ENCODE data around the gene DNASE1L3. TPM values are rescaled to one million over a fixed set of nuclear protein-coding genes. Genes with fewer than 3 reads are reported as not detected.

Gene DNASE1L3
- total and polyA plus RNA-seq, 2 experiments from 2014 or later, result not detected

DNA sequence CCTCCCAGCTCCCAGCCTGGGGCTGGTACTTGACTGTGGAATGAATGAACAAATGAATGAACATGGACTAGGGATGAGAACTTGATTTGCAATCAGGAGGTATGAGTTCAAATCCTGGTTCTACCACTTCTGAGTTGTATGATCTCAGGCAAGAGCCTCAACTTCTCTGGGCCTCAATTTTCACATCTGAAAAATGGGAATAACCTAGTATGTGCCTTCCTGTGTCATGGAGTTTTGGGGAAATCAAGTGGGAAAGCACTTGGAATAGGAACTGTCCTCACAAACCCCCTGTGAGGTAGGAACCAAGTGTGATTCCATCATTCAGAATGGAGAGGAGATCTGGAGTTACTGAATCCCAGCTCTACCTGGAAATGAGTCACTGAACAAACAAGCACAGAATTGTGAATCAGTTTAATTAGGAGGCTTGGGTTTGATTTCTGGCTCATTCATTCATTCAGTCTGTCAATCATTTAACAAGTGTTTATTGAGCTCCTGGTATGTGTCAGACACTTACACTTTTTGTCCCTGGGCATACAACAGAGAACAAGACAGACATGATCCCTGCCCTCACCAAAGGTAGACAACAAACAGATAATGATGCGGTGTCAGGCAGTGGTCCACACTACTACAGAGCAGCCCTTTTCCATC is 29.7 kb downstream of the DNASE1L3 start:
- no peak overlapping the region for H3K4me3 ChIP-seq
- H3K27me3 ChIP-seq (ENCODE audit: insufficient read depth), result no peaks in the 10 kb centered on the region
- Mint-ChIP-seq H3K4me3 (no peak overlapping the region), H3K36me3 (ENCODE audit: low read depth) (no peaks in the 10 kb centered on the region), H3K27ac (no peak overlapping the region), H3K27me3 (ENCODE audit: insufficient read depth, low read depth, poor library complexity) (peaks cover 7% of the 10 kb centered on the region), H3K4me1 (0 out of 3 replicates have a peak, but pooled peaks cover 5% of the 10 kb centered on the region), H3K9me3 (no peaks in the 10 kb centered on the region; the same call in 2 of the 3 replicates)
- no peaks in the 10 kb centered on the region for H3K79me2 ChIP-seq (replicated peaks; ENCODE audit: insufficient read depth)
- peaks cover 1% of the 10 kb centered on the region; the same call in 1 of the 2 replicates for H3K4me1 ChIP-seq (ENCODE audit: insufficient read depth)
- DNase-seq (ENCODE audit: low spot score), result no peak
- ATAC-seq, result no peak
- H3K27ac ChIP-seq (ENCODE audit: low read depth), result no peak overlapping the region
- TF ChIP-seq ZNF114 (CRISPR knock-in tag; IDR thresholded peaks at IDR 0.05), result no peak
- TF ChIP-seq ZNF331 (CRISPR knock-in tag; IDR thresholded peaks at IDR 0.05; ENCODE audit: low read depth), result no peak
- no peak for TF ChIP-seq CTCF (conservative IDR thresholded peaks at IDR 0.05; ENCODE audit: low read depth in 2 of 2)
- TF ChIP-seq, protein P1, sequence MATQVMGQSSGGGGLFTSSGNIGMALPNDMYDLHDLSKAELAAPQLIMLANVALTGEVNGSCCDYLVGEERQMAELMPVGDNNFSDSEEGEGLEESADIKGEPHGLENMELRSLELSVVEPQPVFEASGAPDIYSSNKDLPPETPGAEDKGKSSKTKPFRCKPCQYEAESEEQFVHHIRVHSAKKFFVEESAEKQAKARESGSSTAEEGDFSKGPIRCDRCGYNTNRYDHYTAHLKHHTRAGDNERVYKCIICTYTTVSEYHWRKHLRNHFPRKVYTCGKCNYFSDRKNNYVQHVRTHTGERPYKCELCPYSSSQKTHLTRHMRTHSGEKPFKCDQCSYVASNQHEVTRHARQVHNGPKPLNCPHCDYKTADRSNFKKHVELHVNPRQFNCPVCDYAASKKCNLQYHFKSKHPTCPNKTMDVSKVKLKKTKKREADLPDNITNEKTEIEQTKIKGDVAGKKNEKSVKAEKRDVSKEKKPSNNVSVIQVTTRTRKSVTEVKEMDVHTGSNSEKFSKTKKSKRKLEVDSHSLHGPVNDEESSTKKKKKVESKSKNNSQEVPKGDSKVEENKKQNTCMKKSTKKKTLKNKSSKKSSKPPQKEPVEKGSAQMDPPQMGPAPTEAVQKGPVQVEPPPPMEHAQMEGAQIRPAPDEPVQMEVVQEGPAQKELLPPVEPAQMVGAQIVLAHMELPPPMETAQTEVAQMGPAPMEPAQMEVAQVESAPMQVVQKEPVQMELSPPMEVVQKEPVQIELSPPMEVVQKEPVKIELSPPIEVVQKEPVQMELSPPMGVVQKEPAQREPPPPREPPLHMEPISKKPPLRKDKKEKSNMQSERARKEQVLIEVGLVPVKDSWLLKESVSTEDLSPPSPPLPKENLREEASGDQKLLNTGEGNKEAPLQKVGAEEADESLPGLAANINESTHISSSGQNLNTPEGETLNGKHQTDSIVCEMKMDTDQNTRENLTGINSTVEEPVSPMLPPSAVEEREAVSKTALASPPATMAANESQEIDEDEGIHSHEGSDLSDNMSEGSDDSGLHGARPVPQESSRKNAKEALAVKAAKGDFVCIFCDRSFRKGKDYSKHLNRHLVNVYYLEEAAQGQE (IDR thresholded peaks at IDR 0.05; ENCODE audit: unreplicated experiment), result no peak
- no peak for TF ChIP-seq EZH2 (IDR thresholded peaks at IDR 0.05; ENCODE audit: low read depth, unreplicated experiment)
- TF ChIP-seq CREB1 (CRISPR knock-in tag; IDR thresholded peaks at IDR 0.05; ENCODE audit: low read depth), result no peak
- no peak for TF ChIP-seq NANOG (IDR thresholded peaks at IDR 0.05; ENCODE audit: borderline replicate concordance)
- TF ChIP-seq, protein P2, sequence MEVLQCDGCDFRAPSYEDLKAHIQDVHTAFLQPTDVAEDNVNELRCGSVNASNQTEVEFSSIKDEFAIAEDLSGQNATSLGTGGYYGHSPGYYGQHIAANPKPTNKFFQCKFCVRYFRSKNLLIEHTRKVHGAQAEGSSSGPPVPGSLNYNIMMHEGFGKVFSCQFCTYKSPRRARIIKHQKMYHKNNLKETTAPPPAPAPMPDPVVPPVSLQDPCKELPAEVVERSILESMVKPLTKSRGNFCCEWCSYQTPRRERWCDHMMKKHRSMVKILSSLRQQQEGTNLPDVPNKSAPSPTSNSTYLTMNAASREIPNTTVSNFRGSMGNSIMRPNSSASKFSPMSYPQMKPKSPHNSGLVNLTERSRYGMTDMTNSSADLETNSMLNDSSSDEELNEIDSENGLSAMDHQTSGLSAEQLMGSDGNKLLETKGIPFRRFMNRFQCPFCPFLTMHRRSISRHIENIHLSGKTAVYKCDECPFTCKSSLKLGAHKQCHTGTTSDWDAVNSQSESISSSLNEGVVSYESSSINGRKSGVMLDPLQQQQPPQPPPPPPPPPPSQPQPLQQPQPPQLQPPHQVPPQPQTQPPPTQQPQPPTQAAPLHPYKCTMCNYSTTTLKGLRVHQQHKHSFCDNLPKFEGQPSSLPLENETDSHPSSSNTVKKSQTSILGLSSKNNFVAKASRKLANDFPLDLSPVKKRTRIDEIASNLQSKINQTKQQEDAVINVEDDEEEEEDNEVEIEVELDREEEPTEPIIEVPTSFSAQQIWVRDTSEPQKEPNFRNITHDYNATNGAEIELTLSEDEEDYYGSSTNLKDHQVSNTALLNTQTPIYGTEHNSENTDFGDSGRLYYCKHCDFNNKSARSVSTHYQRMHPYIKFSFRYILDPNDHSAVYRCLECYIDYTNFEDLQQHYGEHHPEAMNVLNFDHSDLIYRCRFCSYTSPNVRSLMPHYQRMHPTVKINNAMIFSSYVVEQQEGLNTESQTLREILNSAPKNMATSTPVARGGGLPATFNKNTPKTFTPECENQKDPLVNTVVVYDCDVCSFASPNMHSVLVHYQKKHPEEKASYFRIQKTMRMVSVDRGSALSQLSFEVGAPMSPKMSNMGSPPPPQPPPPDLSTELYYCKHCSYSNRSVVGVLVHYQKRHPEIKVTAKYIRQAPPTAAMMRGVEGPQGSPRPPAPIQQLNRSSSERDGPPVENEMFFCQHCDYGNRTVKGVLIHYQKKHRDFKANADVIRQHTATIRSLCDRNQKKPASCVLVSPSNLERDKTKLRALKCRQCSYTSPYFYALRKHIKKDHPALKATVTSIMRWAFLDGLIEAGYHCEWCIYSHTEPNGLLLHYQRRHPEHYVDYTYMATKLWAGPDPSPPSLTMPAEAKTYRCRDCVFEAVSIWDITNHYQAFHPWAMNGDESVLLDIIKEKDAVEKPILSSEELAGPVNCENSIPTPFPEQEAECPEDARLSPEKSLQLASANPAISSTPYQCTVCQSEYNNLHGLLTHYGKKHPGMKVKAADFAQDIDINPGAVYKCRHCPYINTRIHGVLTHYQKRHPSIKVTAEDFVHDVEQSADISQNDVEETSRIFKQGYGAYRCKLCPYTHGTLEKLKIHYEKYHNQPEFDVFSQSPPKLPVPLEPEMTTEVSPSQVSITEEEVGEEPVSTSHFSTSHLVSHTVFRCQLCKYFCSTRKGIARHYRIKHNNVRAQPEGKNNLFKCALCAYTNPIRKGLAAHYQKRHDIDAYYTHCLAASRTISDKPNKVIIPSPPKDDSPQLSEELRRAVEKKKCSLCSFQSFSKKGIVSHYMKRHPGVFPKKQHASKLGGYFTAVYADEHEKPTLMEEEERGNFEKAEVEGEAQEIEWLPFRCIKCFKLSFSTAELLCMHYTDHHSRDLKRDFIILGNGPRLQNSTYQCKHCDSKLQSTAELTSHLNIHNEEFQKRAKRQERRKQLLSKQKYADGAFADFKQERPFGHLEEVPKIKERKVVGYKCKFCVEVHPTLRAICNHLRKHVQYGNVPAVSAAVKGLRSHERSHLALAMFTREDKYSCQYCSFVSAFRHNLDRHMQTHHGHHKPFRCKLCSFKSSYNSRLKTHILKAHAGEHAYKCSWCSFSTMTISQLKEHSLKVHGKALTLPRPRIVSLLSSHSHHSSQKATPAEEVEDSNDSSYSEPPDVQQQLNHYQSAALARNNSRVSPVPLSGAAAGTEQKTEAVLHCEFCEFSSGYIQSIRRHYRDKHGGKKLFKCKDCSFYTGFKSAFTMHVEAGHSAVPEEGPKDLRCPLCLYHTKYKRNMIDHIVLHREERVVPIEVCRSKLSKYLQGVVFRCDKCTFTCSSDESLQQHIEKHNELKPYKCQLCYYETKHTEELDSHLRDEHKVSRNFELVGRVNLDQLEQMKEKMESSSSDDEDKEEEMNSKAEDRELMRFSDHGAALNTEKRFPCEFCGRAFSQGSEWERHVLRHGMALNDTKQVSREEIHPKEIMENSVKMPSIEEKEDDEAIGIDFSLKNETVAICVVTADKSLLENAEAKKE (CRISPR knock-in tag; IDR thresholded peaks at IDR 0.05), result no peak
- TF ChIP-seq JUNB (IDR thresholded peaks at IDR 0.05; ENCODE audit: unreplicated experiment), result no peak
- no peak for TF ChIP-seq EZH2phosphoT487 (IDR thresholded peaks at IDR 0.05; ENCODE audit: unreplicated experiment)
- TF ChIP-seq POLR2AphosphoS5 (IDR thresholded peaks at IDR 0.05; ENCODE audit: low read depth), result no peak
- no peak overlapping the region for H2AFZ ChIP-seq
- no peaks in the 10 kb centered on the region for H3F3A ChIP-seq (replicated peaks; ENCODE audit: low read depth)
- no peak overlapping the region for H3K4me2 ChIP-seq
- no peaks in the 10 kb centered on the region for H4K20me1 ChIP-seq (replicated peaks; ENCODE audit: insufficient read depth)
- H3K9me2 ChIP-seq (ENCODE audit: insufficient read depth), result no peaks in the 10 kb centered on the region; the same call in 1 of the 2 replicates
- H3K36me3 ChIP-seq (ENCODE audit: insufficient read depth), result no peaks in the 10 kb centered on the region

All from GM23338 (cell line).